Ascending aorta (tissue), 2 donors: ENCODE measurements around the gene SLC9A4. TPM values are rescaled to one million over a fixed set of nuclear protein-coding genes. Genes with fewer than 3 reads are reported as not detected.
"Not testable (repeated sequence)": the region's sequence is repeated elsewhere in the genome, so short reads cannot be mapped to it uniquely, and the experiment has no call there.

Experiments
- DNase-seq, 2 donors: peaks; one replicate each; pipeline ENCODE4 v3.0.0-alpha.2; 2019; ENCODE audit warnings: low spot score in 2 of 2
- H3K27ac ChIP-seq, 2 donors: fragments of 200-600 bp; sonication (generic); one replicate each; pipeline ENCODE4 v1.5.1; 2016 to 2017; ENCODE audit warnings: mild to moderate bottlenecking in 1 of 2
- H3K27me3 ChIP-seq: fragments of 200-600 bp; sonication (generic); one replicate; pipeline ENCODE4 v1.5.1; 2017
- H3K36me3 ChIP-seq, 2 donors: fragments of 200-600 bp; sonication (generic); one replicate each; pipeline ENCODE4 v1.5.1; 2016
- H3K4me1 ChIP-seq, 2 donors: fragments of 200-600 bp; sonication (generic); one replicate each; pipeline ENCODE4 v1.5.1; 2016 to 2017; ENCODE audit warnings: mild to moderate bottlenecking in 1 of 2
- H3K4me3 ChIP-seq, 2 donors: fragments of 200-600 bp; sonication (generic); one replicate each; pipeline ENCODE4 v1.5.1; 2016 to 2017; ENCODE audit warnings: mild to moderate bottlenecking in 1 of 2
- H3K9me3 ChIP-seq, 2 donors: fragments of 200-600 bp; sonication (generic); one replicate each; pipeline ENCODE4 v1.5.1; 2016
- CTCF ChIP-seq, 3 experiments: fragments of 200-600 bp in 2 of 3; fragments of 450-650 bp in 1 of 3; sonication (generic) in 2 of 3; IDR thresholded peaks; one replicate each; pipeline ENCODE4 v1.5.1; 2016 to 2019; ENCODE audit warnings: antibody characterized with exemption in 3 of 3, mild to moderate bottlenecking in 1 of 3, moderate library complexity in 1 of 3
- intact Hi-C: fragments of 100-400 bp; cut with DNase I; formaldehyde crosslinking; loops from one replicate; pipeline ENCODE4 v1.15.1; 2023
- total RNA-seq: library from RNA; depleted of rRNA; stranded (reverse); fragments of >200 nt; gene quantifications from one replicate; pipeline ENCODE4 v1.1.0, GENCODE V29; 2016

SLC9A4 gene
- total RNA-seq, 1 donor from 2014 or later = not detected

DNA sequence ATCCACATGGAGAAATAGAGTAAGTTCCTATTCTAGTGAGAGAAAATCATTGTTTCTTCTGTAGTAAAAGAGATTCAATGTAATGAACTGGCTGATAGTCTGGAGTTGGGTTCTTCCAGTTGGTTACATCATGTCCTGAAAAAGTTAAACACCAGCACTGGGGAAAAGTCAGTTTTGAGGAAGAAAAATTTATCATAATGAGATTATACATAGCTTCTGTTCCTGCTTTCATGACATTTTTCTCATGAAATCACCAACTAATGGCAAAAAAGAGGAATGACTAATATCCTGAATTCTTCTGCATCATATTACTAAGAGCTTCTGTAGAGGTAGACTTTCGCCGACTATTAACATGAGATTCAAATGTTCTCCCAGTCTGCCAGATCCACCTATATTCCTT, 77.1 kb downstream of the SLC9A4 start:
- H3K36me3 ChIP-seq = no peaks in the 10 kb centered on the region
- no peak for TF ChIP-seq CTCF (IDR thresholded peaks at IDR 0.05)
- DNase-seq = no peak
- no peak overlapping the region for H3K4me3 ChIP-seq
- H3K4me1 ChIP-seq = no peaks in the 10 kb centered on the region
- H3K9me3 ChIP-seq = peaks cover 4 to 19% of the 10 kb centered on the region in 2 donors
- no peaks in the 10 kb centered on the region for H3K27me3 ChIP-seq
- intact Hi-C loops = no loop called here
- no peak overlapping the region for H3K27ac ChIP-seq

DNA sequence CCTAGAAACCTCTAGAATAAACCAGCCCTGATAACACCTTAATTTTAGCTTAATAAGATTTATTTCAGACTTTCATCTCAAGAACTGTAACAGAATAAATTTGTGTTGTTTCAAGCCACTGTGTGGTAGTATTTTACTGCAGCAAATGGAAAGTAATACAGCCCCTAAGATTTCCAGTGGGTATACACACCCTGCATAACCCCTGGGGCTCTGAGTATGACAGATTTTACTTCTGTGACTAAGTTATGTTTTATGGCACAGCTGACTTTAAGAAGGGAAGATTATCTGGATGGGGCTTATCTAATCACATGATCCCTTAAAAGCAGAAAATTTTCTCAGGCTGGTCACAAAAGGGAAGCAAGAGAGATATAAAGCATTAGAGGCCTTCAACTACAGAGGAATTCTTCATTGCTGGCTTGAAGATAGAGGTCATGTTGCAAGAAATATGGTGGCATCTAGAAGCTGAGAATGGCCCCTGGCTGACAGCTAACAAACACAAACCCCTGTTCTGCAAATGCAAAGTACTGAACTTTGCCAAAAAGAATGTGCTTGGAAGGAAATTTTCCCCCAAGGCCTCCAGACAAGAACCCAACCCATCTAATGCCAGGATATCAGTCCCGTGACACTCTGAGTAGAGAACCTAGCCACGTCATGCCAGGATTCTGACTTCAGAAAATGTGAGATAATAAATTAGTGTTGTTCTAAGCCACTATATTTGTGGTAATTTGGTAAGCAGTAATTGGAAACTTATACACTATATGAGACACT, 78.5 kb downstream of the SLC9A4 start:
- H3K27ac ChIP-seq = no peak overlapping the region
- TF ChIP-seq CTCF (IDR thresholded peaks at IDR 0.05) = no peak
- no peak overlapping the region for H3K4me3 ChIP-seq

GRCh38 chr2:102553601-102554000, 80.6 kb downstream of the SLC9A4 start:
- H3K4me3 ChIP-seq = no peak overlapping the region
- H3K27me3 ChIP-seq = no peaks in the 10 kb centered on the region
- no peaks in the 10 kb centered on the region for H3K36me3 ChIP-seq
- intact Hi-C loops = no loop called here
- no peak overlapping the region for H3K27ac ChIP-seq
- TF ChIP-seq CTCF (IDR thresholded peaks at IDR 0.05) = no peak
- DNase-seq = no peak
- no peaks in the 10 kb centered on the region for H3K4me1 ChIP-seq
- H3K9me3 ChIP-seq = peaks cover 0 to 13% of the 10 kb centered on the region in 2 donors

More for the DNA sequence above, 78.5 kb downstream of the SLC9A4 start:
- Histone ChIP-seq H3K9me3 (peaks cover 4 to 19% of the 10 kb centered on the region in 2 donors), H3K36me3 (no peaks in the 10 kb centered on the region), H3K27me3 (no peaks in the 10 kb centered on the region), H3K4me1 (no peaks in the 10 kb centered on the region)
- DNase-seq = no peak
- intact Hi-C loops = no loop called here

DNA sequence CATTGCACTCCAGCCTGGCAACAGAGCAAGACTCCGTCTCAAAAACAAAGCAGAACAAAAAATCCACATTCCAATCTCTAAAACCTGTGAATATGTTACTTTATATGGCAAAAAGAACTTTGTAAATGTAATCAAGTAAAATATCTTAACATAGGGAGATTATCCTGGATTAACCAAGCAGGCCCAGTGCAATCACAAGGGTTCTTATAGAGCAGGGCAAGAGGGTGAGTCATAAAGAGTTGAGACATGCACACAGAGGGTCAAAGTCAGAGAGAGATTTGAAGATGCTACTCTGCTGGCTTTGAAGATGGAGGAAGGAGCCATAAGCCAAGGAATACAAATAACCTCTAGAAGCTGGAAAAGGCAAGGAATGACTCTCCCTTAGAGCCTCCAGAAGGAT, 85.4 kb downstream of the SLC9A4 start:
- H3K4me3 ChIP-seq = no peak overlapping the region
- no peak overlapping the region for H3K27ac ChIP-seq
- no peak for TF ChIP-seq CTCF (IDR thresholded peaks at IDR 0.05)
- no peaks in the 10 kb centered on the region for H3K36me3 ChIP-seq
- intact Hi-C loops = no loop called here
- H3K9me3 ChIP-seq = no peaks in the 10 kb centered on the region
- H3K27me3 ChIP-seq = no peaks in the 10 kb centered on the region
- no peak for DNase-seq
- H3K4me1 ChIP-seq = no peaks in the 10 kb centered on the region

DNA sequence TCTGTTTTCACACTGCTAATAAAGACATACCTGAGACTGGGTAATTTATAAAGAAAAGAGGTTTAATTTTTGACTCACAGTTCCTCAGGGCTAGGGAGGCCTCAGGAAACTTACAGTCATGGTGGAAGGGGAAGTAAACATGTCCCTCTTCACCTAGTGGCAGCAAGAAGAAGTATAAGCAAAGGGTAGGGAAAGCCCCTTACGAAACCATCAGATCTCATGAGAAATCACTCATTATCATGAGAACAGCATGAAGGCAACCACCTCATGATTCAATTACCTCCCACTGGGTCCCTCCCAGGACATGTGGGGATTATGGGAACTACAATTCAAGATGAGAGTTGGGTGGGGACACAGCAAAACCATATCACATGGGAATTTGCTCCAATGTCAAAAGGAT, 89.5 kb downstream of the SLC9A4 start:
- H3K9me3 ChIP-seq, H3K36me3 ChIP-seq, H3K4me1 ChIP-seq, intact Hi-C loops, DNase-seq, H3K27ac ChIP-seq, H3K4me3 ChIP-seq, H3K27me3 ChIP-seq: not testable (repeated sequence)

DNA sequence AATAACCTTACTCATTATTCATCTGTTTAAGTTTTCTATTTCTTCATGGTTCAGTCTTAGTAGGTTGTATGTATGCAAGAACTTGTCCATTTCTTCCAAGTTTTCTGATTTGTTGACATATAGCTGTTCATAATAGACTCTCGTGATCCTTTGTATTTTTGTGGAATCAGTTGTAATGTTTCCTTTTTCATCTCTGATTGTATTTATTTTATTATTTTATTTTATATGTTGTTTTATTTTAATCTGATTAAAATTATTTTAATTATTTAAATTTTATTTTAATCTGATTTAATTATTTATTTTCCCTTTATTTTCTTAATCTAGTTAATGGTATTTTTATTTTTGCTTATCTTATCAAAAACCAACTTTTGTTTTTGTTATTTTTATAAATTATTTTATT, 102.9 kb downstream of the SLC9A4 start:
- H3K4me3 ChIP-seq = no peak overlapping the region
- H3K27ac ChIP-seq = no peak overlapping the region
- peaks cover 0 to 14% of the 10 kb centered on the region in 2 donors for H3K9me3 ChIP-seq
- TF ChIP-seq CTCF (IDR thresholded peaks at IDR 0.05) = no peak
- no peak for DNase-seq
- intact Hi-C loops = no loop called here
- H3K27me3 ChIP-seq = no peaks in the 10 kb centered on the region
- H3K36me3 ChIP-seq = no peaks in the 10 kb centered on the region
- H3K4me1 ChIP-seq = no peaks in the 10 kb centered on the region
